Body of pancreas (tissue), 4 donors: ENCODE data around the gene TXN. TPM values are rescaled to one million over a fixed set of nuclear protein-coding genes. Genes with fewer than 3 reads are reported as not detected.
A peak's percentile ranks its signal among the peaks of the same experiment; 100 is the strongest.

ENCODE experiments used
- ATAC-seq: fragments of 150-250 bp; one replicate; pipeline ENCODE4 v1.9.1; 2016
- DNase-seq, 4 donors: peaks; one replicate each; pipeline ENCODE4 v3.0.0-alpha.2; 2019
- H3K27ac ChIP-seq, 4 donors: fragments of 200-600 bp; sonication (generic); 1 replicate in 3 of 4; 2 replicates in 1 of 4; pipeline versions ENCODE4 v1.5.1 to v1.6.1; 2016 to 2019; ENCODE audit warnings: mild to moderate bottlenecking in 1 of 4, mixed read lengths in 1 of 4, moderate library complexity in 1 of 4
- H3K27me3 ChIP-seq, 2 donors: fragments of 200-600 bp; sonication (generic); one replicate each; pipeline ENCODE4 v1.6.0; 2016; ENCODE audit warnings: mild to moderate bottlenecking in 1 of 2
- H3K36me3 ChIP-seq, 2 donors: fragments of 200-600 bp; sonication (generic); replicated peaks in 1 of 2; 2 replicates each; pipeline ENCODE4 v1.5.1; 2016; ENCODE audit warnings: low read depth in 2 of 2; ENCODE audit not compliant: insufficient read depth in 1 of 2
- H3K4me1 ChIP-seq: fragments of 200-600 bp; sonication (generic); one replicate; pipeline ENCODE4 v1.6.0; 2016
- H3K4me3 ChIP-seq, 2 donors: fragments of 200-600 bp; sonication (generic); 1 replicate in 1 of 2; 2 replicates in 1 of 2; pipeline ENCODE4 v1.5.1; 2016 to 2019
- H3K9me3 ChIP-seq, 3 donors: fragments of 200-600 bp; sonication (generic); 1 replicate in 2 of 3; 2 replicates in 1 of 3; pipeline ENCODE4 v1.5.1; 2016
- CTCF ChIP-seq, 7 experiments: fragments of 450-650 bp in 4 of 7; fragments of 200-600 bp in 3 of 7; sonication (generic) in 3 of 7; IDR thresholded peaks; one replicate each; pipeline ENCODE4 v1.5.1; 2016 to 2019; ENCODE audit warnings: antibody characterized with exemption in 7 of 7
- POLR2A ChIP-seq, 3 donors: fragments of 450-650 bp; IDR thresholded peaks; one replicate each; pipeline ENCODE4 v1.6.1; 2016; ENCODE audit warnings: antibody characterized with exemption in 3 of 3, mild to moderate bottlenecking in 2 of 3
- WGBS, 2 donors: methylation state at CpG; one replicate each; pipeline ENCODE4 v1.1.5; 2017; 5-methylcytosine and 5-hydroxymethylcytosine counted together
- intact Hi-C: fragments of 100-400 bp; cut with DNase I; formaldehyde crosslinking; loops from one replicate; pipeline ENCODE4 v1.15.1; 2023
- total RNA-seq, 2 donors: library from RNA; depleted of rRNA; stranded (reverse); fragments of >200 nt; gene quantifications; one replicate each; pipeline ENCODE4 v1.1.0, GENCODE V29; 2016

Gene TXN
- 10 to 100 TPM; 40.2 to 93.1 TPM for total RNA-seq

DNA sequence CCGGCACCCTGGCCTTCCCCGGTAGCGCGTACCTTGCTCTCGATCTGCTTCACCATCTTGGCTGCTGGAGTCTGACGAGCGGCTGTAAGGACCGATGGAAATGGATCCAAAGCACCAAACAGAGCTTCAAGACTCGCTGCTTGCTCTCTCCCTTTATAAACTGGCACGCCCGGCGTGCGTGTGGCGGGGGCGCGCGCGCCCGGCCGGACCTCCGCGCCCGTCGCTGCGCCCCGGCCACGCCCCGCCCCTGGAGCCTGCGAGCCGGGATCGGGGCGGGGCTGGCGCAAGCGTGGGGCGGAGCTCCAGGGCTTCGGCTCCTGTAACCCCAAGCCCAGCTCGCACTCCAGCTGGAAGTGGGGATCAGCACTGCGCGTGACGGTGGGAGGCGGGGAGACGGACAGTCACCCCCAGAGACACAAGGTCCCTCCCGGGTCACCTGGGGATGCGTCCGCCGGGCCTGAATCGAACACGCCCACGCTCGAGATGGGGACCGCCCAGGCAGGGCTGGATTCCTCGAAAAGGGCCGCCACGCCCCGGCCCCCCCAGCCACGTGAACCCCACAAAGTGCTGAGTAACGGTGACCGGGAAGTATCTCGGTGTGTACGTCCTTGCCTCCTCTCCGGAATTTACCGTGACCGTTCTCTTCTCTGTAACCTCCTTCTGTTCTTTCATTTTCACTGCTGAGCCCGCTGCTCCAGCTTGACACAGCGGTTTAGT lies at the start of gene TXN:
Gene TXN (minus strand): TSS at position 128 of the 717 bp plus-strand sequence. CDS start 72 bp downstream, at position 56.
- H3K27ac ChIP-seq: peak within 1 kb of the TSS; percentile 91 to 95 (median 94)

DNA sequence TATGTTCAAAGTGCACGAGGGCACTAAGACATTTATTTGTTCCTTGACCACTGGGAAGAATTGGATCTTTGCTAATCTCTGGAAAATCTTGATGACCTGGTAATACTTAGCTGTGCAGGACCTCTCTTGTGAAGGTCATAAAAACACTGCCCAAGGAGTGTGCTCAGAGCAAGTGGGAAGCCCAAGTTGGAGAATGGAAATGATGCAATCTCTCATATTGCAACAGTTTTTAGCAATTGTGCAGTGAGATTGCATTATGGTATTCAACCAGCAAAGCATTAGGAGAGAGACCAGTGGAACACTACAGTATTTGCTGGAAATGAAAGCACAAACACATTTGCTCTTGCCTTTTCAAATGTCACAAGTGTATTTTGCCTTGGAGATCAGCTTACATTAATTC lies 46.8 kb upstream of the TXN start:
- Histone ChIP-seq H3K4me3 (no peak overlapping the region), H3K9me3 (no peaks in the 10 kb centered on the region), H3K27me3 (no peaks in the 10 kb centered on the region), H3K36me3 (no peaks in the 10 kb centered on the region), H3K27ac (no peak overlapping the region), H3K4me1 (no peaks in the 10 kb centered on the region)
- TF ChIP-seq CTCF (IDR thresholded peaks at IDR 0.05) (no peak), POLR2A (IDR thresholded peaks at IDR 0.05) (no peak)
- intact Hi-C loops: no loop called here
- ATAC-seq (no peak), DNase-seq (no peak)
- WGBS, 2 donors: 67 to 82% methylated on average over 1 of the region's 1 CpG

More for the DNA sequence above, at the start of gene TXN:
- intact Hi-C loops: no loop called here
- TF ChIP-seq CTCF (IDR thresholded peaks at IDR 0.05) (peak in 1 of 7 experiments; percentile 3), POLR2A (IDR thresholded peaks at IDR 0.05) (peak; percentile 86 to 89 (median 88))
- 0 to 1% methylated on average over 9 to 58 of the region's 65 CpGs for WGBS, 2 donors
- no peaks in the 10 kb centered on the region for H3K36me3 ChIP-seq
- peak within 1 kb of the TSS; percentile 95 to 98 for H3K4me3 ChIP-seq
- peaks cover 42% of the 10 kb centered on the region for H3K4me1 ChIP-seq
- ATAC-seq (peak; percentile 89), DNase-seq (peak; percentile 91 to 94 (median 92))
- H3K9me3 ChIP-seq: no peaks in the 10 kb centered on the region
- no peaks in the 10 kb centered on the region for H3K27me3 ChIP-seq

- TF ChIP-seq CTCF (IDR thresholded peaks at IDR 0.05): no peak
- TF ChIP-seq POLR2A (IDR thresholded peaks at IDR 0.05): no peak
- Histone ChIP-seq H3K4me1 (no peaks in the 10 kb centered on the region), H3K9me3 (no peaks in the 10 kb centered on the region), H3K27ac (no peak overlapping the region), H3K4me3 (no peak overlapping the region), H3K27me3 (no peaks in the 10 kb centered on the region), H3K36me3 (no peaks in the 10 kb centered on the region)
- DNase-seq (no peak), ATAC-seq (no peak)
- intact Hi-C loops: no loop called here
- WGBS, 2 donors: 54 to 61% methylated on average over 2 of the region's 2 CpGs
These were observed 41.8 kb upstream of the TXN start for GRCh38 chr9:110298043-110298605.

DNA sequence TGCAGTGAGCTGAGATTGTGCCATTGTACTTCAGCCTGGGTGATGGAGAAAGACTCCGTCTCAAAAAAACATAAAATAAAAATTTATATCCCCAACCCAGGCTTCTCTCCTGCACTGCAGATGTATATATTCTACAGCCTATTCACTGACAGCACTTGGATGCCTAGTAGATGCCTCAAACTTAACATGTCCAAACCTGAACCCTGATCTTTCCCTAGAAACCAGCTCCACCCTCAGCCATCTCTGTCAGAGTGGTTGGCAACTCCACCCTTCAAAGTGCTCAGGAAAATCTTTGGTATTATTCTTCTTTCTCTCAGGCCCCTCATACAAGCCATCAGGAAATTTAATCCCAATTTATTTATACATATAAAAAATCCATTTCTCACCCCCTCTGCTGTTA lies 36.9 kb upstream of the TXN start:
- no peaks in the 10 kb centered on the region for H3K4me1 ChIP-seq
- no peak overlapping the region for H3K27ac ChIP-seq
- intact Hi-C loops: no loop called here
- ATAC-seq (no peak), DNase-seq (no peak)
- H3K9me3 ChIP-seq: no peaks in the 10 kb centered on the region
- WGBS, 2 donors: 54 to 81% methylated on average over 1 of the region's 1 CpG
- H3K36me3 ChIP-seq: no peaks in the 10 kb centered on the region
- no peaks in the 10 kb centered on the region for H3K27me3 ChIP-seq
- H3K4me3 ChIP-seq: no peak overlapping the region
- TF ChIP-seq POLR2A (IDR thresholded peaks at IDR 0.05) (no peak), CTCF (IDR thresholded peaks at IDR 0.05) (no peak)
